NT2/D1 (cell line): Measurements from ENCODE around the gene KREMEN2.

Experiments
- SUZ12 ChIP-seq: IDR thresholded peaks from 2 replicates; pipeline ENCODE4 v1.6.1; 2011; ENCODE audit not compliant: insufficient read length, insufficient read depth; ENCODE audit errors: extremely low read depth
- YY1 ChIP-seq: IDR thresholded peaks from 2 replicates; pipeline ENCODE4 v1.6.1; 2011; ENCODE audit not compliant: insufficient read length, insufficient read depth
- ZNF274 ChIP-seq: IDR thresholded peaks from 2 replicates; pipeline ENCODE4 v1.6.1; 2011; ENCODE audit warnings: mild to moderate bottlenecking, low read depth, low read length

DNA sequence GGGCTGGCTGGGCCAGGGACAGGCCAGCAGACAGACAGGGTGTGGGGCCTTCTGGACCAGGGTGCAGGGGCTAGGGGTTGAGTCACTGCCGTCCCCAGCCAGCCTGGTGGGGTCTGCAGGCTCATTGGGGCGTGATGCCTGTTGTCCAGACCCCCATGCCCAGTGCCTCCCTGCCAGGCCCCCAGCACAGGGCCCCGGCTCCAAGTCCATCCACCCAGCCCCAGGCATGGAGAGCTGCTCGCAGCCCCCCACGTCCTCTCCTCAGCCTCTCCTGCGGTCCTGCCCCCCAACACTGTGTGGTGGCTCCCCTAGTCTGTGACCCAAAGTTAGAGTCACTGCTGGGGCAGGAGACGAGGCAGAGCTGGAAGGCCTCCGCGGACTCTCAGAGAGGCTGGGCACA, 23.2 kb downstream of the KREMEN2 start:
- TF ChIP-seq ZNF274 (no peak), SUZ12 (no peak), YY1 (no peak)
